ENCODE results near the gene ZNF737. TPM values are rescaled to one million over a fixed set of nuclear protein-coding genes. Genes with fewer than 3 reads are reported as not detected.
"Not testable (repeated sequence)": the region's sequence is repeated elsewhere in the genome, so short reads cannot be mapped to it uniquely, and the experiment has no call there.

The ZNF737 gene
- total RNA-seq (2014; rRNA removed; shearing (Covaris generic)): 1.5 and 4.0 TPM in 2 replicates

GRCh38 chr19:20565321-20566018, at the start of gene ZNF737:
ZNF737 (minus strand) TSS chr19:20565781; CDS start chr19:20565640, 141 bp downstream.
- DNase-seq (ENCODE audit: low spot score): peak; percentile 62

GRCh38 chr19:20614971-20615370, 49.4 kb upstream of the ZNF737 start:
- DNase-seq (ENCODE audit: low spot score): not testable (repeated sequence)

GRCh38 chr19:20612711-20613316, 47.2 kb upstream of the ZNF737 start:
- no peak for DNase-seq (ENCODE audit: low spot score)

GRCh38 chr19:20611866-20612265, 46.3 kb upstream of the ZNF737 start:
- DNase-seq (ENCODE audit: low spot score): no peak

GRCh38 chr19:20607943-20608342, 42.4 kb upstream of the ZNF737 start:
- DNase-seq (ENCODE audit: low spot score): no peak

- DNase-seq (ENCODE audit: low spot score): no peak
Observed at GRCh38 chr19:20558571-20558970, 7.0 kb downstream of the ZNF737 start.

GRCh38 chr19:20558011-20558410, 7.6 kb downstream of the ZNF737 start:
- DNase-seq (ENCODE audit: low spot score): no peak

GRCh38 chr19:20544667-20545333, 20.8 kb downstream of the ZNF737 start:
- not testable (repeated sequence) for DNase-seq (ENCODE audit: low spot score)

GRCh38 chr19:20530303-20530702, 35.3 kb downstream of the ZNF737 start:
- DNase-seq (ENCODE audit: low spot score): not testable (repeated sequence)

GRCh38 chr19:20513189-20513904, 52.2 kb downstream of the ZNF737 start:
- DNase-seq (ENCODE audit: low spot score): no peak

GRCh38 chr19:20503476-20503875, 62.1 kb downstream of the ZNF737 start:
- peak; percentile 8 for DNase-seq (ENCODE audit: low spot score)

Other genes starting within 250 kb of the ZNF737 start
- gene ZNF626, start 95.8 kb upstream of the ZNF737 start, total RNA-seq (2014; rRNA removed; shearing (Covaris generic)): 1.5 and 5.7 TPM in 2 replicates
- 1.3 and 1.5 TPM in 2 replicates for gene ZNF66, start 210.5 kb upstream of the ZNF737 start, total RNA-seq (2014; rRNA removed; shearing (Covaris generic))